SK-N-MC (cell line): ENCODE results near the gene ATP5F1B.
"Not testable (repeated sequence)": the region's sequence is repeated elsewhere in the genome, so short reads cannot be mapped to it uniquely, and the experiment has no call there.

Source experiments
- DNase-seq: peaks from one replicate; pipeline ENCODE4 v3.0.0-alpha.2; 2011; ENCODE audit warnings: low read depth, low spot score
- H3K27ac ChIP-seq: fragments of 200-600 bp; sonication (generic); 2 replicates; pipeline ENCODE4 v1.5.1; 2016; ENCODE audit warnings: mixed run types
- H3K36me3 ChIP-seq: fragments of 200-600 bp; sonication (generic); 2 replicates; pipeline ENCODE4 v1.6.1; 2017; ENCODE audit warnings: antibody characterized with exemption, low read length, mixed read lengths; ENCODE audit not compliant: insufficient read depth
- H3K4me3 ChIP-seq: fragments of 200-600 bp; sonication (generic); 2 replicates; pipeline ENCODE4 v1.5.1; 2016
- H3K9ac ChIP-seq: fragments of 200-600 bp; sonication (generic); 2 replicates; pipeline ENCODE4 v1.8.0; 2017; ENCODE audit warnings: mixed run types, mixed read lengths; ENCODE audit not compliant: insufficient read length
- H3K9me3 ChIP-seq: fragments of 200-600 bp; sonication (generic); 2 replicates; pipeline ENCODE4 v1.6.1; 2017; ENCODE audit warnings: low read depth, mild to moderate bottlenecking, antibody characterized with exemption, low read length, moderate library complexity, mixed read lengths
- EZH2 ChIP-seq: fragments of 200-600 bp; sonication (generic); IDR thresholded peaks from one replicate; pipeline ENCODE4 v1.6.1; 2017; ENCODE audit warnings: antibody characterized with exemption
- FOXP2 ChIP-seq: optimal IDR thresholded peaks from 2 replicates; pipeline ENCODE3; 2011; ENCODE audit warnings: mild to moderate bottlenecking, moderate library complexity; ENCODE audit not compliant: insufficient read depth; ENCODE audit errors: extremely low read length, control extremely low read depth
- POLR2AphosphoS5 ChIP-seq: IDR thresholded peaks from 2 replicates; pipeline ENCODE4 v1.6.1; 2012; ENCODE audit warnings: mild to moderate bottlenecking, low read depth, low read length, borderline replicate concordance

ATP5F1B gene

GRCh38 chr12:56661560-56661959 lies 15.8 kb upstream of the ATP5F1B start:
- no peak for TF ChIP-seq EZH2
- TF ChIP-seq FOXP2: no peak
- TF ChIP-seq POLR2AphosphoS5: no peak
- H3K9me3 ChIP-seq: no peaks in the 10 kb centered on the region
- H3K27ac ChIP-seq: no peak overlapping the region; the same call in 1 of the 2 replicates
- DNase-seq: no peak
- H3K9ac ChIP-seq: no peak overlapping the region
- H3K36me3 ChIP-seq: peaks cover 43% of the 10 kb centered on the region
- H3K4me3 ChIP-seq: no peak overlapping the region

GRCh38 chr12:56658921-56659320 lies 13.1 kb upstream of the ATP5F1B start:
- 0 out of 2 replicates have a peak, but pooled peaks have one; percentile 9 for TF ChIP-seq POLR2AphosphoS5
- no peak for TF ChIP-seq EZH2
- H3K27ac ChIP-seq: peak overlapping the region; percentile 64
- H3K9me3 ChIP-seq: no peaks in the 10 kb centered on the region
- H3K4me3 ChIP-seq: no peak overlapping the region
- no peak for DNase-seq
- peaks cover 17% of the 10 kb centered on the region for H3K36me3 ChIP-seq
- H3K9ac ChIP-seq: no peak overlapping the region

GRCh38 chr12:56657416-56658379 lies 11.9 kb upstream of the ATP5F1B start:
- Histone ChIP-seq H3K36me3 (peaks cover 6% of the 10 kb centered on the region; the same call in 1 of the 2 replicates), H3K9ac (no peak overlapping the region), H3K27ac (no peak overlapping the region), H3K9me3 (no peaks in the 10 kb centered on the region), H3K4me3 (no peak overlapping the region)
- DNase-seq: no peak
- TF ChIP-seq POLR2AphosphoS5: 0 out of 2 replicates have a peak, but pooled peaks have one; percentile 12
- no peak for TF ChIP-seq FOXP2

DNA sequence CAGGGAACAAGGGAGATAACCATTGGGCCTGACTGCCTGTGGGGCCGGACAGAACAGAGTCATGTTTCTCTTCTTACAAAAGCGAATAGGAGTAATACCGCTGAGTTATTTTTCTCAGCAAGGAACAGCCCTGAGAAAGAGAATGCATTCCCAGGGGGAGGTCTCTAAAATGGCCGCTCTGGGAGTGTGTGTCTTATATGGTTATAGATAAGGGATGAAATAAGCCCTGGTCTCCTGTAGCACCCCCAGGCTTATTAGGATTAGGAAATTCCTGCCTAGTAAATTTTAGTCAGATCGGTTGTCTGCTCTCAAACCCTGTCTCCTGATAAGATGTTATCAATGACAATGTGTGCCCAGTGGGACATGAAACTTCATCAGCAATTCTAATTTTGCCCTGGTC lies 8.0 kb upstream of the ATP5F1B start:
- not testable (repeated sequence) for H3K27ac ChIP-seq, H3K36me3 ChIP-seq, H3K4me3 ChIP-seq, H3K9me3 ChIP-seq, DNase-seq, H3K9ac ChIP-seq

DNA sequence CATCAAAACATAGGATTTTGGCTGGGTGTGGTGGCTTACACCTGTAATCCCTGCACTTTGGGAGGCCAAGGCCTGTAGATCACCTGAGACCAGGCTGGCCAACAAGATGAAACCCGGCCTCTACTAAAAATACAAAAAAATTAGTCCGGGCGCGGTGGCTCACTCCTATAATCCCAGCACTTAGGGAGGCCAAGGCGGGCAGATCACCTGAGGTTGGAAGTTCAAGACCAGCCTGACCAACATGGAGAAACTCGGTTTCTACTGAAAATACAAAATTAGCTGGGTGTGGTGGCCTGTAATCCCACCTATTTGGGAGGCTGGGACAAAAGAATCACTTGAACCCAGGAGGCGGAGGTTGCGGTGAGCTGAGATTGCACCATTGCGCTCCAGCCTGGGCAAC lies 2.2 kb upstream of the ATP5F1B start:
- not testable (repeated sequence) for H3K4me3 ChIP-seq, H3K27ac ChIP-seq, DNase-seq, H3K9ac ChIP-seq, H3K9me3 ChIP-seq
- peaks cover 19% of the 10 kb centered on the region for H3K36me3 ChIP-seq

DNA sequence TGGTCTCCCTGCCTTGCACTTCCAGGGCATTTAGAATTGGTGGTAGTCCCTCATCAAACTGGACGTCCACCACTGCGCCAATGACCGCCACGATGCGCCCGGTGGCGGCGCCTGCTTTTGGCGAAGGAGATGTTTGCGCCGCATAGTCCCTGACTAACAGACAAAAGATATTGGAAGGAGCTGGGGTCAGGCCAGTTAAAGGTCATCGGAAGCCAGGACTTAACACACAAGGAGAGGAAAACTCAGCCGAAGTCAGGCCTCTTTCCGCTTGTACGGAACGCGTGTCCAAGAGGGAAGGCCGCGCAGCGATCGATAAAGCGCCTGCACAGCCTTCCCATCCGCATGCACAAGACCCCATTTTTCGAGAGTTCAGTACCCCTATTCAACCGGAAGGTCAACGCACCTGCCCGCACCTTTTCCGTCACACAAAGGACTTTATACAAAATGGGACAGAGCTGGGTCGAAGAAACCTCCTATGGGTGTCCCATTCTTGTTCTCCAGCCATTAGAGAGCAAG lies 525 bp downstream of the ATP5F1B start:
- H3K4me3 ChIP-seq: peak overlapping the region; percentile 94
- TF ChIP-seq EZH2 (no peak), FOXP2 (no peak), POLR2AphosphoS5 (no peak)
- H3K27ac ChIP-seq: peak overlapping the region; percentile 88
- no peak for DNase-seq
- peaks cover 46% of the 10 kb centered on the region for H3K36me3 ChIP-seq
- H3K9ac ChIP-seq: peak overlapping the region; percentile 97
- no peaks in the 10 kb centered on the region for H3K9me3 ChIP-seq

DNA sequence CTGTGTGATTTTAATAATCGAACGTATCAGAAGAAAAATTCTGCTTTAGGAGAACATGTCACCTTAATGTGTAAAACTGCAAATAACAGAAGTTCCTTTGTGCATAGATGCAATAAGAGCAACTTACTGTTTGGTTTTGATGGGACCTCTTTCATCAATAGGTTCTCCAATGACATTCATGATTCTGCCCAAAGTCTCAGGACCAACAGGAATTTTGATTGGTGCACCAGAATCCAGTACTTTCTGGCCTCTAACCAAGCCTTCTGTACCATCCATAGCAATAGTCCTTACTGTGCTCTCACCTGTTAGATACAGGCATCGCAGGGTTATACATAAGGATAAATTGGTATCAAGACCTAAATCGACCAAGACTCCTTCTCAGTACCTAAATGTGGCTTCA lies 1.1 kb downstream of the ATP5F1B start:
- TF ChIP-seq POLR2AphosphoS5 (no peak), EZH2 (no peak), FOXP2 (no peak)
- Histone ChIP-seq H3K9me3 (no peaks in the 10 kb centered on the region), H3K27ac (no peak overlapping the region), H3K4me3 (peak overlapping the region; percentile 94), H3K36me3 (peaks cover 52% of the 10 kb centered on the region), H3K9ac (peak overlapping the region; percentile 97)
- DNase-seq: no peak

DNA sequence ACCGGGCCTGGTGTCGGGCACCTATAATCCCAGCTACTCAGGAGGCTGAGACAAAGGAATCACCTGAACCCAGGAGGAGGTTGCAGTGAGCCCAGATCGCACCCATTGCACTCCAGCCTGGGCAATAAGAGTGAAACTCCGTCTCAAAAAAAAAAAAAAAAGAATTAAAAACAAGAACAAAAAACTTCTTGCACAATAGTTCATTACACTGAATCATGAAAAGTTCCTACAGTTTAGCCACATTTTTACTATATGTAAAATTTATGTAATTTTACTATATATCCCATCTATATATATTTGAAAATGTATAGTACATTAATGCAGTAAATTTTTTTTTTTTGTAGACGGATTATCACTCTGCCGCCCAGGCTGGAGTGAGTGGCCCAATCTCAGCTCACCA lies 4.6 kb downstream of the ATP5F1B start:
- H3K36me3 ChIP-seq: peaks cover 76% of the 10 kb centered on the region
- H3K9ac ChIP-seq: no peak overlapping the region
- no peaks in the 10 kb centered on the region for H3K9me3 ChIP-seq
- TF ChIP-seq POLR2AphosphoS5 (no peak), FOXP2 (no peak), EZH2 (no peak)
- H3K27ac ChIP-seq: no peak overlapping the region
- H3K4me3 ChIP-seq: no peak overlapping the region
- DNase-seq: no peak

GRCh38 chr12:56637621-56638020 lies 8.2 kb downstream of the ATP5F1B start:
- TF ChIP-seq POLR2AphosphoS5 (no peak), EZH2 (no peak), FOXP2 (no peak)
- no peak overlapping the region; the same call in 1 of the 2 replicates for H3K4me3 ChIP-seq
- H3K9ac ChIP-seq: no peak overlapping the region
- DNase-seq: no peak
- peaks cover 53% of the 10 kb centered on the region for H3K36me3 ChIP-seq
- H3K9me3 ChIP-seq: no peaks in the 10 kb centered on the region
- H3K27ac ChIP-seq: peak overlapping the region; percentile 92
